ENCODE data around the gene SLAMF9.

SLAMF9 gene

DNA sequence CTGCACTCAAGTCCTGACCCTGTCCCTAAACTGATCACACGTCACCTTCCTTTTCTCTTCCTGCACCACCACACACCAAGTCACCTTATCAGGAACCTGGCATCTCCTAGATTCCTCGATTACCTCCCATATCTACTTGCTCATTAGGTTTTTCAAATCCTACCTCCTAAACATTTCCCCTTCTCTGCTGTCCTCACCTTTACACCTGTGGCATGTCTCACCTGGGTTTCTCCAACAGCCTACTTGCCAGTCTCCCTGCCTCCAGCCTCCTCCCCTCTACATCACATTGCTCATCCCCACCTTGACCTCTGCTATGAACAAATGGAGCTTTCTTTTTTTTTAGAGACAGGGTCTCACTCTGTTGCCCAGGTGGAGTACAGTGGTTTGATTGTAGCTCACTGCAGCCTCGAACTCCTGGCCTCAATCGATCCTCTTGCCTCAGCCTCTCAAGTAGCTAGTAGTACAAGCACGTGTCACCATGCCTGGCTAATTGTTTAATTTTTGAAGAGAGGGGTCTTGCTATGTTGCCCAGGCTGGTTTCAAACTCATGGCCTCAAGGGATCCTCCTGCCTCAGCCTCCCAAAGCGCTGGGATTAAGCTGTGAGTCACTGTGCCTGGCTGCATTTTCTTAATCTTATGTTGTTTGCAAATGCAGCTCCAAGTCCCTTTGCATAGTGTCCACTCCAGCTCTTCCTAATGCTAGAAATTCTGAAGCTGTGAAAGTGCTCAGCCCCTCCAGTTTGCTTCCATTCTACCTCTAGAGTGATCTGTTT is 14.9 kb downstream of the SLAMF9 start:
- TF ChIP-seq, protein P1, sequence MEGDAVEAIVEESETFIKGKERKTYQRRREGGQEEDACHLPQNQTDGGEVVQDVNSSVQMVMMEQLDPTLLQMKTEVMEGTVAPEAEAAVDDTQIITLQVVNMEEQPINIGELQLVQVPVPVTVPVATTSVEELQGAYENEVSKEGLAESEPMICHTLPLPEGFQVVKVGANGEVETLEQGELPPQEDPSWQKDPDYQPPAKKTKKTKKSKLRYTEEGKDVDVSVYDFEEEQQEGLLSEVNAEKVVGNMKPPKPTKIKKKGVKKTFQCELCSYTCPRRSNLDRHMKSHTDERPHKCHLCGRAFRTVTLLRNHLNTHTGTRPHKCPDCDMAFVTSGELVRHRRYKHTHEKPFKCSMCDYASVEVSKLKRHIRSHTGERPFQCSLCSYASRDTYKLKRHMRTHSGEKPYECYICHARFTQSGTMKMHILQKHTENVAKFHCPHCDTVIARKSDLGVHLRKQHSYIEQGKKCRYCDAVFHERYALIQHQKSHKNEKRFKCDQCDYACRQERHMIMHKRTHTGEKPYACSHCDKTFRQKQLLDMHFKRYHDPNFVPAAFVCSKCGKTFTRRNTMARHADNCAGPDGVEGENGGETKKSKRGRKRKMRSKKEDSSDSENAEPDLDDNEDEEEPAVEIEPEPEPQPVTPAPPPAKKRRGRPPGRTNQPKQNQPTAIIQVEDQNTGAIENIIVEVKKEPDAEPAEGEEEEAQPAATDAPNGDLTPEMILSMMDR (IDR thresholded peaks at IDR 0.05; ENCODE audit: borderline replicate concordance, insufficient read depth, low read depth, low read length): no peak
- no peak overlapping the region for H3K4me3 ChIP-seq (ENCODE audit: low read depth, low read length)

DNA sequence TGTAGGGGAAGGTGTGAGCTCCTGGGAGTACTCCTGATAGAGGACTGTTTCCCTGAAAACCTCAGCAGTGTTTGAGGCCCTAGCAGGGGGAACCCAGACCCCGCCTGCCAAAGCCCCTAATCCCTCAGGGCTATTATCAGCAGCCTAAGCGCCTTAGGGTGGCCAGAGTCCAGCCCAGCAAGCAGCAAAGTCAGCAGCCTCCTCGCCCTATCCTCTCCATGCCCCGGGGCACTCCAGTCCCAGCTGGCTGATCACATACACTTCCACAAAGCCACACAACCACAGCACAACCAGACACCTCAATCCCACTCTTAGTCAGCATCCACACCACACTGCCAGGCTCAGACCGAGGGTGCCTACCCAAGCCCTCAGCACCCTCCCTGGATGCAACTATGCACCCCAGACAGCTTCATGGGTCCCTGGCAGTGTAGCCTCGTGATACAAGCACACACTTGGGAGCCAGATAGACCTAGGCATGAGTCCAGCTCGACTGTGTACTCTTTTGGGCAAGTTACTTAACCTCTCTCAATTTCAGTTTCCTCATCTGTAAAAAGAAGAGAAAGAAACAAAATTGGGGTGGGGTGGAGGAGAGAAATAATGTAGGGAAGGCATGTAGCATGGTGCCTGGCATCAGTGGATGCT is 15.7 kb downstream of the SLAMF9 start:
- TF ChIP-seq, protein P1 (IDR thresholded peaks at IDR 0.05; ENCODE audit: borderline replicate concordance, insufficient read depth, low read depth, low read length): no peak
- no peak overlapping the region for H3K4me3 ChIP-seq (ENCODE audit: low read depth, low read length)

DNA sequence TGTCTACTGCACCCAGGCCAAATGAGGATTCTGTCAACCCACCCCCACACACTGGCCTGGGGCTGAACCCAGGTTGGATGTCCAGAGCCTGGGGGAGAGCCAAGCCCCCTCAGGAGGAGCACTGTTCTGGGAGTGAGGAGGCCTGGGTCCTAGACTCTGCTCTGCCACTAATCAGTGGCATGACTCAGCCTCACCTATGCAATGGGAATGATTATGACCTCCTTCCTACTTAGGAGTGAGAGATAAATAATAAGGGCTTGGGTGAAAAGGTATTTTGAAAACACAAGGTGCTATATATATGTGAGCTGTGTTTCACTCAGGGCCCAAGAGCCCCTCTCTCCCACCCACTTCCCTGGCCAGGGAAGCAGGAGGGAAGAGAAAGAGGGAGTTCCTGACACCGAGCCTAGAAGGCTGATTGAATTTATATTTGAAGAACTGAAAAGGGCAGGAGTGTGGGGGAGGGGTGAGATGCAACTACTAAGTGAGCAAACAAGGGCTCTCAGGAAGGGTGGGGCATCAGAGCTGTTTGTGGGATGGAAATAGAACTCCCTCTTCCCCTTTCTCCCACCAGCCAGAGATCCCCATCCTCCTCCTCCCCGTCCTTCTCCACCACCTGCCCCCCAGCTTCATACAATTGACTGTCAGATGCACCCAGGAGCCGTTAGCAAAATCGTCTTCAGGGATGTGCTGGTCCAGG is 16.8 kb downstream of the SLAMF9 start:
- H3K4me3 ChIP-seq (ENCODE audit: low read depth, low read length): no peak overlapping the region
- TF ChIP-seq, protein P1 (IDR thresholded peaks at IDR 0.05; ENCODE audit: borderline replicate concordance, insufficient read depth, low read depth, low read length): no peak

DNA sequence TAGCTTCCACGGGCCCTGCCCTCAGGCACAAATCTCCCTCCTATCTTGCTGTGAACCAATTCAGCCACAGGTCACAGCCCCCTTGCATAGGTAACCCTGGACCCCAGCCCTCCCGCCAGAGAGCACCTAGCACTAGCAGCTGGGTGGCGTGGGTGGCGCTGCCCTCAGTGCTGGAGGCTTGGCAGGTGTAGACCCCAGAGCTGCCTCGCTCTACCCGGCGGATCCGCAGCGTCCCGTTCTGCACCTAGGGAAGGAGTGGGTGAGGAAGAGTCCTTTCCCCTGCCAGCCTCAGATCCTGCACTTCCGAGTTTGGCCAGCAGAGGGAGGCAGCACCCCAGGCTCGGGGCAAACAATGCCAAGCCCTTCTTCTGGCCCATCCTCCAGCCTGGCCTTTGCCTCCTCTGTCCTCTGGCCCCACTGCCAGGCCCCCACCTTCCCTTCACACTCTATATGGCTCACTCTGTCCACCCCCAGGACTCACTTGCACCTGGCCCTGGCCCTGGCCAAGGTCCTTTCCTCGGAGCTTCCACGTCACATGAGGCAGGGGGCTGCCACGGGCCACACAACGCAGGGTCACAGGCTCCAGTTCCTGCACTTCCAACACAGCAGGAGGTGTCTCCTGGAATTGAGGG is 17.6 kb downstream of the SLAMF9 start:
- TF ChIP-seq, protein P1 (IDR thresholded peaks at IDR 0.05; ENCODE audit: borderline replicate concordance, insufficient read depth, low read depth, low read length): peak; percentile 98
- no peak overlapping the region for H3K4me3 ChIP-seq (ENCODE audit: low read depth, low read length)

DNA sequence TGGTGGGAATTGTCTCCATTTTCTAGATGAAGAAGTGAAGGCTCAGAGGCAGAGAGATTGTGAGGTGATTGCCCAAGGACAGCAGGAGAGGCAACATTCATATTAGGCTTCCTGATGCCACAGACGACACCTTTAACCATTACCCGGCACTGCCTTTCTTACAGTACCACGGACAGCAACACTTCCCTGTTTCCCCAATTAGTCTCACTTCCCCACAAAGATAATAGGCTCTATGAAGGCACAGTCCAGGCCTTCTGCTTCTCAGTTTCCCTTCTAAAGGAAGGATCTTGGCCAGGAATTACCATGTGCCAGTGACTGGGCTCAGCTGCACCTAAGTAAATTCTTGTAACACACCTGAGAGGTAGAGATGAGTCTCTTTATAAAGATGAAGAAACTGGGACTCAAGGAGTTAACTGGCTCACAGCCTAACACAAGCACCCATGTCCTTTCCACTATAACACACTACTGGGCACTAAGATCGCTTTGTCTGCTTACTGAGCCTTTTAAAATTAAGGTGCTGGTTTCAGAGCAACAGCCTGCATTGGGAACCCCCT is 18.2 kb downstream of the SLAMF9 start:
- TF ChIP-seq, protein P1 (IDR thresholded peaks at IDR 0.05; ENCODE audit: borderline replicate concordance, insufficient read depth, low read depth, low read length): no peak
- no peak overlapping the region for H3K4me3 ChIP-seq (ENCODE audit: low read depth, low read length)

DNA sequence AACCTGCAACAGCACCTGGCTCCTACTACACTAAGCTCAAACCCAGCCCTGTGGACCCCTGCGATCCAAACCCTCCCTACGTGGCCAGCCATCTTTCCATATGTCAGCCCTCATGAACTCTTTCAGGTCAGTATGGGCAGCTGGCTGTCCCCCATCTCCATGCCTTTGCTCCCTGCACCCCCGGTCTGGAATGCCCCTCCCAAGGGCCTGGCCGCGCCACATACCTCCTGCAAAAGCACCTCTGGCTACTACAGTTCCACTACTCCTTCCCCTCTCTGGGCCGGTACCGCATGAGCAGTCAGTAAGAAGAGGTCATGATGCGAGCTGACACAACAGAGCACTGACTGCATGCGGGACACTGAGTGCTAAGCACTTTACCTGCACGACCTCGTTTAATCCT is 18.7 kb downstream of the SLAMF9 start:
- no peak overlapping the region for H3K4me3 ChIP-seq (ENCODE audit: low read depth, low read length)
- TF ChIP-seq, protein P1 (IDR thresholded peaks at IDR 0.05; ENCODE audit: borderline replicate concordance, insufficient read depth, low read depth, low read length): no peak
